GM19099 (cell line): ENCODE data around the gene PPP1R15B.

ENCODE experiments used
- POLR2A ChIP-seq: IDR thresholded peaks from 3 replicates; pipeline ENCODE4 v1.6.1; 2011; ENCODE audit warnings: low read depth; ENCODE audit not compliant: insufficient read length; ENCODE audit errors: extremely low read depth

Gene PPP1R15B

GRCh38 chr1:204417074-204417997 is 5.7 kb upstream of the PPP1R15B start:
- no peak for TF ChIP-seq POLR2A

GRCh38 chr1:204416589-204417073 is 5.0 kb upstream of the PPP1R15B start:
- no peak for TF ChIP-seq POLR2A

DNA sequence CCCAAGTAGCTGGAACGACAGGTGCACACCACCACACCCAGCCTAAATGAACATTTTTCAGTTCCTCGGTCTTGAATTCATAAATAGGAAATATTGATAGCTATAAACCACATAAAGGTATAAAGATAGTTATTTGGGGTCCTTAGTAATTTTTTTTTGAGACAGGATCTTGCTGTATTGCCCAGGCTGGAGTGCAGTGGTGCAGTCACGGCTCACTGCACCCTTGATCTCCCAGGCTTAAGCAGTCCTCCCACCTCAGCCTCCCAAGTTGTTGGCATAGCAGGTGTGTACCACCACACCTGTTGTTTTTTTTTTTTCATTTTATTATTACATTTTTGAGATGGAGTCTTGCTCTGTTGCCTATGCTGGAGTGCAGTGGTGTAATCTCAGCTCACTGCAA is 3.7 kb upstream of the PPP1R15B start:
- no peak for TF ChIP-seq POLR2A

GRCh38 chr1:204414016-204414415 is 2.4 kb upstream of the PPP1R15B start:
- TF ChIP-seq POLR2A, result no peak

GRCh38 chr1:204413170-204413535 is 1.5 kb upstream of the PPP1R15B start:
- TF ChIP-seq POLR2A, result no peak

DNA sequence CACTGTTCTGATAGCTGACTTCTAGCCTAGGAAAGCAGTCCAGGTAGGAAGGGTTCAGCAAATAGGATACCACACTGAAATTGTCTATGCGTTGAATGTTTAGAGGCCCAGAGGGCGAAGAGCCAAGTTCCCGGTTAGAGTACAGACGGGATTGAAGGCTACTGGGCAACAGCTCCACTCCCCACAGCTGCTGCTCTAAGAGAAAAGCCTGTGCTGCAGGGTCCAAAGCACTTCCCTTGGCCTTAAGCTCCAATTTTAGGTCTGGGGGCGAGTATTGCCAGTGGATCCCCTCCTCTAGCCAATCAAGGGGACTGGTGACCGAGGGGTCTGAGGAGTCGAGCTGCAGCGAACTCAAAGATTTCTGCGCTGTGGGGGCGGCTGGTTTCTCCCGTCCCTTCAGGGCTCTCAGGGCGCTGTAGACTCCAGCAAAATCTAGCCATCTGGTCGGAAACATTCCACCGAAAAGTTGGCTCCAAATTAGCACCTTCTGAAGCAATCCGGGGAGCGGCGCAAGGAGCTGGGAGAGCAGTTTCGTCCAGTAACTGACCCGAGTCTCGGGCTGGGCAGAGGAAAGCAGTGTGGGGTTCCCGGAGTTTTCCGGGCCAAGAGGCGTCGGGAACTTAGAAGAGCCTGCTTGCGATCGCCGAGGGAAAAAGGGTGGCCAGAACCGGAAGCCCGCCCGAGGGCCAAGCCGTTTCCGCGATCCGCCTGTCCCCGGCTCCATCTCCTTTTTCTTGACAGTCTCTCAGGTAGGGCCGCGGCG is 748 bp downstream of the PPP1R15B start:
- no peak for TF ChIP-seq POLR2A

- TF ChIP-seq POLR2A, result no peak
Observed at GRCh38 chr1:204409836-204410687, 1.6 kb downstream of the PPP1R15B start.

DNA sequence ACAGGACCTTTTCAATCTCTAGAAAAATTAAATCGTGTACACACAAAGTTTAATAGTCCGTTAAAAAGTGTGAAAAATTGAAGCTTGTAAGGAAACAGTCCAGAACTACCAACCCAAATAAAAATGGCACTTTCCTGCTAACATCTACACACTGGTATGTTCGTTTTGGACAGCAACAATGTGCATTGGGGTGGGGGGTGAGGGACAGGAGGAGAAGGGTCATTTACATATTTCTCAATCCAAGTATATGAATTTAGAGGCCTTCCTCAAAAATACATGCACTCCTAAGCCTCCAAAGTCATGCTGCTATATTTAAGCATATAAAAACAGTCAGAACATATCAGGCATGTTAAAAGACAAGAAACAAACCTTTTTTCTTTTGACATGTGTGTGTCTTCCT is 2.5 kb downstream of the PPP1R15B start:
- TF ChIP-seq POLR2A, result no peak

DNA sequence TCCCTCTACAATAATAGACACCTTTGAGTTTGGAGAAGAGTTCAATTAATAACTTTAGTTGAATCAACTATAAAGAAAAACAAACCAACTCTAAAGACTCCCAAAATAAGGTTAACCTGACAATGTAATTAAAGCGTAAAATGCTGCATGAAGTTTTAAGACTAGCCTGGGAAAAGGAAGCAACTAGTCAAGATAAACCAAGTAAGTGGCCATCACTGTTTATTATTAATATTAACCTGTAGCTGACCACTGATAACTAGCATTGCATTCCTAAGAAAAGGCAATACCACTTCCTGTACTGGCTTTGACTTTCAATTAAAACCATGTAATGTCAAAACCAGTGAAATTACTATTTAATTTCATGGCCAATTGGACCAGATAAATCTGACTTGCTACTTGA is 3.0 kb downstream of the PPP1R15B start:
- TF ChIP-seq POLR2A, result no peak

- no peak for TF ChIP-seq POLR2A
Observed at GRCh38 chr1:204408074-204408507, 3.5 kb downstream of the PPP1R15B start.

DNA sequence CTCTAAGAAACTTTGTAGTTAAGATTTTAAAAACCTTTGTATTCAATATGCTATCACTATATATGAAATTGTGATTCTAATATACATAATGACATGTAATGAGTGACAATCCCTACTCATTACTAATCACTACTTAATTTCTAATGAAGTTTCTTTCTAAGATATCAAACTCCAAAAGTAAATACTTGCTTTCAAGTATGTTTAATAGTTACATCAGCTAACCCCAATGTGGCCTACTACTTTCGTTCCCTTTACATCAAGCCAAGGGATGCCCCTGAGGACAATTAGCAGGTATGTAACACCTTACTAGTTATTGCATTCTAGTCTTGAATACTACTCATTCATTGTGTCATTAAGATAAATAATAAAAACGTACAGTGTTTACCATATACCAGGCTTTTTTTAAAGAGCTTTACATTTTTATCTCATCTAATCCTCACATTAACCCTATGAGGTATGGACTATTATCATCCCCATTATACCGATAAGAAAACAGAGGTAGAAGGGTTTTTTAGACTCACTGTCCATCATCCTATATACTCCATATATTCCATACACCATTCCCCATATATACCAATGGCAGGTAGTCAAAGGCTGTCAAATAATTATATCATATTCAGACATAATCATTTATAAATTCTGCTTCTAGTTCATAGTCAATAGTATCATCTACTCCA is 4.2 kb downstream of the PPP1R15B start:
- TF ChIP-seq POLR2A, result no peak

DNA sequence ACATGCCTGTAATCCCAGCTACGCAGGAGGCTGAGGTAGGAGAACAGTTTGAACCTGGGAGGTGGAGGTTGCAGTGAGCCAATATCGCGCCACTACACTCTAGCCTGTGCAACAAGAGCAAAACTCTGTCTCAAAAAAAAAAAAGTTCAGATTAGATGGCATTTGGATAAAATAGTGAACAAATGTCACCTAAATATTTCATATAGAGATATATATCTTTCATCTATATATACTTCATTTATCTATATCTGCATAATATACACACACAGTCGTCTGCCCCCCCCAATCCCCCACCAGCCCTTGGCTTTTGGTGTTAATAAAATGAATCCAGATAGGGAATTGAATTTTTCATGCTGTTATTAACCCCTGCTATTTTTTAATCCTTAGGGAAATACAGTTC is 5.0 kb downstream of the PPP1R15B start:
- no peak for TF ChIP-seq POLR2A

DNA sequence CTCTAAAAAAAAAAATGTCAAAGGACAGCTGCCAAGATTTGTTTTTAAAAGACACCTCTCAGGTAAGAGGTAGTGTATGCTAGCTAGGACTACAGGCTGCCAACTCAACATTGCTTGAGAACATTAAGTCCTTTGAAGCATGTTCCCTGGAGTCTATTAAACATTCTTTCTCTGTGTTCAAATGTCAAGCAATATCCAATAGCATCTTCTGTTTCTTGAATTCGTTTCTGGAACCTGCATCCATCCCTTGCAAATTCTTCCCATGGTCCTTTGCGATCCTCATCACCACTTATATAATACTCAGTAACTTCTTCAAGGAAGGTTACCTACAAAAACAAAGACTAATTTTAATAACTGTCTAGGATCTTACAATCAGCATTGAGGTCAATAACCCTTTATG is 5.6 kb downstream of the PPP1R15B start:
- no peak for TF ChIP-seq POLR2A

DNA sequence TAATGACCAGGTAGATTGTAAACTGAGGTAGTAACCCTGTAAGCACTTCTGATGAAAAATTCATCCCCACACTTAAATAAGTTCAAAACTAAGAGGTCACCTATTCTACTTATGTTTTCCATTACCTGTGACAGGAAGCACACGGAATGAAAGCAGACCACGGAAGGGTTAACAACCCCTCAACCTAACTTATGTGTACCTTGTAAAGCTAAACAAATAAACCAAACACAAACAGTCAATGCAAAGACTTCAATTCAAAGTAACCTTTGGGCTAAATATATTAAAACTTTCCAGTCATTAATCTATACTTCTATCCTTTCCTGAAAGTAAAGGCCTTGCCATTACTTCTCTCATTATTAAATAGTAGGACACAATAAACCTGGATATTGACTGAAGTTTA is 7.0 kb downstream of the PPP1R15B start:
- no peak for TF ChIP-seq POLR2A
